Peyer's patch (tissue), 4 donors: Measurements from ENCODE around the gene DMRT1.

ENCODE experiments used
- POLR2A ChIP-seq, 2 donors: fragments of 450-650 bp; IDR thresholded peaks; one replicate each; pipeline ENCODE4 v1.5.1; 2017; ENCODE audit warnings: antibody characterized with exemption in 2 of 2, mild to moderate bottlenecking in 2 of 2, moderate library complexity in 2 of 2
- TF ChIP-seq, protein P1 (sequence below), 6 experiments: fragments of 450-650 bp in 4 of 6; fragments of 200-600 bp in 2 of 6; sonication (generic) in 1 of 6; IDR thresholded peaks; one replicate each; pipeline ENCODE4 v1.5.1; 2017 to 2019; ENCODE audit warnings: antibody characterized with exemption in 6 of 6, mild to moderate bottlenecking in 3 of 6, moderate library complexity in 1 of 6

DNA sequence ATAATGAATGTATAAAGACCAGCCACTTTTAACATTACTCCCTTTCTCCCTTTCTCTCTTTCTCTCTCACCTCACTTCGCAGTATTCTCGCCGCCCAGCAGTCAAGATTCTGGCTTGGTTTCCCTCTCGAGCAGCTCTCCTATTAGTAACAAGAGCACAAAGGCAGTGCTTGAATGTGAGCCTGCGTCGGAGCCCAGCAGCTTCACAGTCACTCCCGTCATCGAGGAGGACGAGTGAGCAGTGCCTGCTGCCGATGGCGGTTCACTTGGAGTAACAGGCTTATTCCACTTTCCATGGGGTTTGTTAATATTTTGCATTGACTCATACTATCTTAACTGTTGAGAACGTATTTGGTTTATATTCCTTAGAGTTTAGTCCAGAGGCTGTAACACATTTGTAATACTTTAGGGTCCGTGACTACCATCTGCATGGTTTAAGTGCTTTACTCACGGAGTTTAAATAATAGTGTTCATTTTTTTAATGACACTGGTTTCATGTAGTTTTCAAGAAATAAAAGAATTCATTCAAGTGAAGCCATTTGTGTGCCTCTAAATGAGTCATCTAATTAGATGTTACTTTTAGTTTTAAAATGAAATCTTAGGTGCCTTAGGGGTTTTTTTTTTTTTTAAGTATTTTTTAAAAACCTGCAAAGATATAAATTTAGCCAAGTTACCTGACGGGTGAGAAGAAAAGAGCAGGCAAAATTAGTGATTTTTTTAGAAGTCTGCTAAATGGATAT is 126.6 kb downstream of the DMRT1 start:
- TF ChIP-seq, protein P1, sequence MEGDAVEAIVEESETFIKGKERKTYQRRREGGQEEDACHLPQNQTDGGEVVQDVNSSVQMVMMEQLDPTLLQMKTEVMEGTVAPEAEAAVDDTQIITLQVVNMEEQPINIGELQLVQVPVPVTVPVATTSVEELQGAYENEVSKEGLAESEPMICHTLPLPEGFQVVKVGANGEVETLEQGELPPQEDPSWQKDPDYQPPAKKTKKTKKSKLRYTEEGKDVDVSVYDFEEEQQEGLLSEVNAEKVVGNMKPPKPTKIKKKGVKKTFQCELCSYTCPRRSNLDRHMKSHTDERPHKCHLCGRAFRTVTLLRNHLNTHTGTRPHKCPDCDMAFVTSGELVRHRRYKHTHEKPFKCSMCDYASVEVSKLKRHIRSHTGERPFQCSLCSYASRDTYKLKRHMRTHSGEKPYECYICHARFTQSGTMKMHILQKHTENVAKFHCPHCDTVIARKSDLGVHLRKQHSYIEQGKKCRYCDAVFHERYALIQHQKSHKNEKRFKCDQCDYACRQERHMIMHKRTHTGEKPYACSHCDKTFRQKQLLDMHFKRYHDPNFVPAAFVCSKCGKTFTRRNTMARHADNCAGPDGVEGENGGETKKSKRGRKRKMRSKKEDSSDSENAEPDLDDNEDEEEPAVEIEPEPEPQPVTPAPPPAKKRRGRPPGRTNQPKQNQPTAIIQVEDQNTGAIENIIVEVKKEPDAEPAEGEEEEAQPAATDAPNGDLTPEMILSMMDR (IDR thresholded peaks at IDR 0.05) = no peak
- no peak for TF ChIP-seq POLR2A (IDR thresholded peaks at IDR 0.05)
